ENCODE data around the gene PRKCH. TPM values are rescaled to one million over a fixed set of nuclear protein-coding genes. Genes with fewer than 3 reads are reported as not detected.

PRKCH gene
- total RNA-seq, 1 donor, result 3.3 TPM

DNA sequence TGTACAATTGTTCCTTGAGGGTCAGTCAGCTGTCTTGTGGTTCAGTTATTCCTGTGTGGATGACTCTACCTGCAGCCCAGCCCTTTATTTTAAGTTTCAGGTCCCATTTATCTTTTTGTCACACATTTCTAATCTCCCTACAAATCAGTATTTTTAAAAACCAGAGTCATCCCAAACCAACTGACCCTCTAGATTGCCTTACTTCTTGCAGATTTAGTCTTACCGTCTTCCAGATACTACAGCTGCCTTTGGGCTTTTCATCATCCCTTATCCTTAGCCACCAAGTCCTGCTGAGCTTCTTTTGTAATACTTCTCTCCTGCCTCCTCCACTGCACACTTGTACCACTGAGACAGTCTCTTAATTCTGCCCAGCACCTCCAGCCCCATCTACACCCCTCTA lies 54.9 kb downstream of the PRKCH start:
- TF ChIP-seq, protein P1, sequence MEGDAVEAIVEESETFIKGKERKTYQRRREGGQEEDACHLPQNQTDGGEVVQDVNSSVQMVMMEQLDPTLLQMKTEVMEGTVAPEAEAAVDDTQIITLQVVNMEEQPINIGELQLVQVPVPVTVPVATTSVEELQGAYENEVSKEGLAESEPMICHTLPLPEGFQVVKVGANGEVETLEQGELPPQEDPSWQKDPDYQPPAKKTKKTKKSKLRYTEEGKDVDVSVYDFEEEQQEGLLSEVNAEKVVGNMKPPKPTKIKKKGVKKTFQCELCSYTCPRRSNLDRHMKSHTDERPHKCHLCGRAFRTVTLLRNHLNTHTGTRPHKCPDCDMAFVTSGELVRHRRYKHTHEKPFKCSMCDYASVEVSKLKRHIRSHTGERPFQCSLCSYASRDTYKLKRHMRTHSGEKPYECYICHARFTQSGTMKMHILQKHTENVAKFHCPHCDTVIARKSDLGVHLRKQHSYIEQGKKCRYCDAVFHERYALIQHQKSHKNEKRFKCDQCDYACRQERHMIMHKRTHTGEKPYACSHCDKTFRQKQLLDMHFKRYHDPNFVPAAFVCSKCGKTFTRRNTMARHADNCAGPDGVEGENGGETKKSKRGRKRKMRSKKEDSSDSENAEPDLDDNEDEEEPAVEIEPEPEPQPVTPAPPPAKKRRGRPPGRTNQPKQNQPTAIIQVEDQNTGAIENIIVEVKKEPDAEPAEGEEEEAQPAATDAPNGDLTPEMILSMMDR (IDR thresholded peaks at IDR 0.05; ENCODE audit: extremely low read depth, low read depth, low read length), result no peak
- no peak overlapping the region for H3K4me2 ChIP-seq (ENCODE audit: insufficient read depth, low read length)

DNA sequence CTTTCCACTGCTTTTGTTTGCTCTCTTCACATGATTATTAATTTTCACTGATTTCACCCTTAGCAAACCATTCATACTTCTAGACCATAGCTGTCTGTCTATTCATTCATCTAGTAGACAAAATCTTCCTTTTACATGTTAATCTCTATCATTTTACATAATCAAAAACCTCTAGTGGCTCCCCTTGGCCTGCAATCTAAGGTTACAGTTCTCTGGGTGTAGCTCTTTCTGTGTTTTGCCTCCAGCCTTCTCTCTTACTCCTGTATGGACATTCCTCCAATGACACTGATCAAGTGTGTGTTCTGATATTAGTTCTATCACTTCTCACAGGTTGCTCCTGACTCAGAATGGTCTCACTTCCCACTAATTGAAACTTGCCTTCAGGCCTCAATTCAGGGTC lies 56.4 kb downstream of the PRKCH start:
- H3K27ac ChIP-seq (ENCODE audit: low read depth, low read length), result no peak overlapping the region
- TF ChIP-seq, protein P1 (IDR thresholded peaks at IDR 0.05; ENCODE audit: extremely low read depth, low read depth, low read length), result no peak
- no peaks in the 10 kb centered on the region for H4K20me1 ChIP-seq (ENCODE audit: insufficient read depth, low read length)

More for the DNA sequence above, 54.9 kb downstream of the PRKCH start:
- H3K9me3 ChIP-seq (ENCODE audit: low read depth, low read length), result peaks cover 6% of the 10 kb centered on the region
- no peaks in the 10 kb centered on the region for H3K36me3 ChIP-seq (ENCODE audit: insufficient read depth, low read length)
- no peaks in the 10 kb centered on the region for H3K4me1 ChIP-seq (ENCODE audit: insufficient read depth, low read length)
- H3K27me3 ChIP-seq (ENCODE audit: insufficient read depth, low read length), result no peaks in the 10 kb centered on the region
- H3K79me2 ChIP-seq (ENCODE audit: insufficient read depth, low read length), result no peaks in the 10 kb centered on the region
- no peak overlapping the region for H3K27ac ChIP-seq (ENCODE audit: low read depth, low read length)
- no peak overlapping the region for H2AFZ ChIP-seq (ENCODE audit: low read length)
- no peak overlapping the region for H3K4me3 ChIP-seq (ENCODE audit: insufficient read depth, low read length)
- no peak for DNase-seq (ENCODE audit: insufficient read length, low spot score, missing footprints)
- no peaks in the 10 kb centered on the region for H4K20me1 ChIP-seq (ENCODE audit: insufficient read depth, low read length)

DNA sequence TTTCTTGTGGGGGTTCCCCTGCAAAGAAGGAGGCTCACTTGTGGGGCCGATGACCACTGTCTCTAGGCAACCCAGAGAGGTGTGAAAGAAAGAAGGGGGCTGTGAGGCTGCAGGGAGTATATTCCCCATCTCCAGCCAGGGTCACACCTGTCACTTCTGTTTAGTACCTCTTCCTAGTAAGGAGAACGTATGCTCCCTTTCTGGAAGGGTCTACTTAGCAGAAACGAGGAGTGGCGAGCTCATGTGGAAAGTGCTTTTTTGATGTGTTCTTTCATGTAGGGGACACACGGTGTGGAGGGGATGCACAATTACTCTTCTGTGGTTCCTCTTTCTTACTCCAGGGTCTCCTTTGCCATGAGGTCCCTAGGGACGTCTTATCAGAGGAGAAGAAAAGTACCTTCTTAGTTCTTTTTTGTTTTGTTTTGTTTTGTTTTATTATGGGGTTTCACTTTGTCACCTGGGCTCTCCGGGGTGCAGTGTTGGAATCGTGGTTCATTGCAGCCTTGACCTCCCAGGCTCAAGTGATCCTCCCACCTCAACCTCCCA lies 58.3 kb downstream of the PRKCH start:
- DNase-seq (ENCODE audit: insufficient read length, low spot score, missing footprints), result no peak
- Histone ChIP-seq H4K20me1 (ENCODE audit: insufficient read depth, low read length) (no peaks in the 10 kb centered on the region), H3K27me3 (ENCODE audit: insufficient read depth, low read length) (peaks cover 32% of the 10 kb centered on the region), H3K36me3 (ENCODE audit: insufficient read depth, low read length) (no peaks in the 10 kb centered on the region), H3K9me3 (ENCODE audit: low read depth, low read length) (peaks cover 3% of the 10 kb centered on the region), H3K79me2 (ENCODE audit: insufficient read depth, low read length) (no peaks in the 10 kb centered on the region), H3K27ac (ENCODE audit: low read depth, low read length) (no peak overlapping the region), H3K4me1 (ENCODE audit: insufficient read depth, low read length) (no peaks in the 10 kb centered on the region), H3K4me3 (ENCODE audit: insufficient read depth, low read length) (no peak overlapping the region), H2AFZ (ENCODE audit: low read length) (no peak overlapping the region), H3K4me2 (ENCODE audit: insufficient read depth, low read length) (no peak overlapping the region)
- TF ChIP-seq, protein P1 (IDR thresholded peaks at IDR 0.05; ENCODE audit: extremely low read depth, low read depth, low read length), result no peak

More for the DNA sequence above, 56.4 kb downstream of the PRKCH start:
- H3K4me3 ChIP-seq (ENCODE audit: insufficient read depth, low read length), result no peak overlapping the region
- H3K9me3 ChIP-seq (ENCODE audit: low read depth, low read length), result peaks cover 6% of the 10 kb centered on the region
- no peaks in the 10 kb centered on the region for H3K36me3 ChIP-seq (ENCODE audit: insufficient read depth, low read length)
- no peaks in the 10 kb centered on the region for H3K79me2 ChIP-seq (ENCODE audit: insufficient read depth, low read length)
- H3K27me3 ChIP-seq (ENCODE audit: insufficient read depth, low read length), result peaks cover 12% of the 10 kb centered on the region
- no peaks in the 10 kb centered on the region for H3K4me1 ChIP-seq (ENCODE audit: insufficient read depth, low read length)
- H3K4me2 ChIP-seq (ENCODE audit: insufficient read depth, low read length), result no peak overlapping the region
- no peak overlapping the region for H2AFZ ChIP-seq (ENCODE audit: low read length)
- DNase-seq (ENCODE audit: insufficient read length, low spot score, missing footprints), result no peak

DNA sequence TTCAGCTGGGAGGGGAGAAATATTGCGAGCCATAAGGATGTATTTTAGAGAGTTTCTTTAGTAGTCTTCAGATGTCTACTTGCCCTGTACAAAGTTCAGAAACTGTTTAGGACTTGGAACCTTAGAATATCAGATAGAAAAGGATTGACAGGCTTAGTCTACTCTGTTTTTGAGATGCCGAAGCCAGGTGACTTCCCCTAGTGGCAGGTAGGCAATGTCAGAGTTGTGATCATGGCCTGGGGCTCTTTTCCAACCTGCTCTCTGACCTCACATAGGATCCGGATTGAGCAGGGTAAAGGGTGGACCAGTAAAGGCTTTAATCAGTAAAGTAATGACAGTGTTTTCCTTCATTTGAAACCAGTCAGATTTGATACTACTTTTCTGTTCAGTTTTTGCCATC lies 59.6 kb downstream of the PRKCH start:
- H4K20me1 ChIP-seq (ENCODE audit: insufficient read depth, low read length), result no peaks in the 10 kb centered on the region
- no peaks in the 10 kb centered on the region for H3K4me1 ChIP-seq (ENCODE audit: insufficient read depth, low read length)
- DNase-seq (ENCODE audit: insufficient read length, low spot score, missing footprints), result no peak
- peaks cover 40% of the 10 kb centered on the region for H3K27me3 ChIP-seq (ENCODE audit: insufficient read depth, low read length)
- TF ChIP-seq, protein P1 (IDR thresholded peaks at IDR 0.05; ENCODE audit: extremely low read depth, low read depth, low read length), result no peak
- no peak overlapping the region for H3K4me3 ChIP-seq (ENCODE audit: insufficient read depth, low read length)
- H3K27ac ChIP-seq (ENCODE audit: low read depth, low read length), result no peak overlapping the region
- no peaks in the 10 kb centered on the region for H3K79me2 ChIP-seq (ENCODE audit: insufficient read depth, low read length)
- no peaks in the 10 kb centered on the region for H3K36me3 ChIP-seq (ENCODE audit: insufficient read depth, low read length)
- H2AFZ ChIP-seq (ENCODE audit: low read length), result no peak overlapping the region
- peaks cover 3% of the 10 kb centered on the region for H3K9me3 ChIP-seq (ENCODE audit: low read depth, low read length)
- H3K4me2 ChIP-seq (ENCODE audit: insufficient read depth, low read length), result no peak overlapping the region
